Activated CD4-positive, alpha-beta T cell treated with anti-CD3 and anti-CD28 coated beads, Interleukin-2, amount 50 U/mL, for 16 hours (primary cell): ENCODE results near the gene LETM1.

Experiments used
- DNase-seq: peaks from one replicate; pipeline ENCODE4 v3.0.0-alpha.2; 2020

The LETM1 gene

DNA sequence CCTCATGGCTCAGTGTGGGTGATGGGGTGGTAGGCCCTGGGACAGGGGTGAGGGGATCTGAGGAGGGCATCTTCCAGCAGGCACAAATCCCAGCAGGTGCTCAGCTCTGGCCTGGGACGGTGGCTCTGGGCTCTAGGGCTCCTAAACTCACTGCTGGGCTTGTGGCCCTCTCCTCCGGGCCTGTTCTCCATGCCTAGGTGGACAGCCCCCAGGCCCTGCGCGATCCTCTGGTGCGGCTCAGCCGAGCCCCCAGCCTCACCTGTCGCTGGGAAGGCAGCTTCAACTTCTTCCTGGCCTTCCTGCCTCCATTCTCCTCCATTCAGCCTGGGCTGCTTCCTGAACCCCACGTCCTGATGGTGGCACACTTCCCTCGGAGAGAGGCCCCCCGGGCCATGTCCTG is 82.2 kb downstream of the LETM1 start:
- no peak for DNase-seq

DNA sequence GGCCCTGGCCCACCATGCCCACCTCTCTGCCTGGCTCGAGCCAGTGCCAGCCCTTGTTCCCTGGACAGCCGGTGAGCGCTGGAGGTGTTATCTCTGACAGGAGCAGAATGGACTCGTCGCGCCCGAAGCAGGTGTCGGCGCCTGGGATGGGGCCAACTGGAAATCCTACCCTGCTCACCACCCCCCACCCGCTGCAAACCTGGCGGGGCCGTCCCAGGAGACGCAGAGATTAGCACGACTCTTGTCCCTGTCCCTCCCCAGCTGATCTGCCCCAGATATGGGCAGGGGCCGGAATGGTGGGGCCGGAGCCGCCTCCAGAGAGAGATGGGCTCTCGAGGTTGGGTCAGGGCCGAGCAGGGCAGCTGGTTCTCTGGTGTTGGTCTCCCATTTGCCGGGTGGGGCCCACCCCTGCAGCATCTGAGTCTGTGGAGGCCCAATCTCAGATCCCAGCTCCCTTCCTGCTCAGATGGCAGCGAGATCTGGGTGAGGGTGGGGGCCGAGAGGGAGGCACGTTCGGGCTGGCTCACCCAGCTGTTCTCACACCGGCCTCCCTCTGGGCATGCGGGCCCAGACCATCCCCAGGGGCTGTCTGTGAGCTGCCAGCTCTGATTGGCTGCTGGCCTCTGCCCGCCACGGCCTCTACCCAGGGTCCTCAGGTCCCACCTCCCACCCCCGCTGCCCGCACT is 83.0 kb downstream of the LETM1 start:
- DNase-seq = no peak

DNA sequence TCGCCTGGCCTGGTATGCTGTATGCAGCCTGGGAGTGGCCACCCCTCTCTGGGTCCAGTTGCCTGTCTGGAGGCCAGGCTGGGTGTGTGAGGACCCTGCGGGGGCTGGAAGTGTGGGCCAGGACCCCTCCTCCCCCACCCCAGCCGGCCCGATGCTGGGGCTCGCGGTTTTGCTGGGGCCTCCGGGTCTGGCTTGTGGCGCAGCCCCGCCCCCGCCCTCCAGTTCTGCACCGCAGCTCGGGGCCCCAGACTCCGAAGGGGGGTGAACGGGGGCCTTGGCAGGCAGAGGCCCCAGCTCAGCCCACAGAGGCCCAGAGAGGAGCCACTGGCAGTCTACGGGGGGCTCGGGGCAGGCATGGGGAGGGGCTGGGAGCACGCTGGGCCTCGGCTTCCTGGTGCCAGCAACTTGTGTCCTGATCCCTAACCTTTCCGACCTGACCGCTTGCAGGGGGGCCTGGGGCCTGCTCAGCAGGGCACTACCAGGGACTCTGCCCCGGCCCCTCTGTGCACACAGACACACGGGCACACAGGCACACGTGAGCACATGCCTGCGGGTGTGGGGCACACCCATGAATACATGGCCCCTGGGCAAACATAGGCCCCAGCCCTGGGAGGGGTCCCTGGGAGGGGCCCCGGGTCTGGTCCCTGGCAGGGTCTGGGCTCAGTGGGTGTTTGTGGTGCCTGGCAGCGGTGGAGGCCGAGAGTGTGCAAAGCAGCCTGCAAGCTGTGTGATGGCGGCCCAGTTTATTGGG is 84.2 kb downstream of the LETM1 start:
- no peak for DNase-seq

DNA sequence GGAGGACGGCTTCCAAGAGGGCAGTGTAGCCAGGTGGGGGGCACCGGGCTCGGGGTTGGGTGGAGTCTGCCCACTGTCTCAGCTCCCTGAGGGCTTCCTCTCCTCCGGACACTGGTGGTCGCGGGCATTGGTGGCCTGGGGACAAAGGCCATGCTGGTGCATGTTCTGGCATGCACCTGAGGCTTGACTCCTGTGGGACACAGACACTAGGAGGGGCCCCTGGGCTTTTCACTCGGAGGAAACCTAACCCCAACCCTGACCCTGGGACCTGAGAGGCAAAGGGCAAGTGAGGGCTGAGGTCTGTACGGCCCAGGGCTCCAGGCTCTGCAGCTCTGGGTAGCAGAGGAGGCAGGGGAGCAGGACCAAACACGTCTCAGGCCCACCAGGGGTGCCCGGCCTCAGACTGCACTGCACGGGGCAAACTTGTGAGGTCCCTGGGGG is 85.1 kb downstream of the LETM1 start:
- DNase-seq = no peak

DNA sequence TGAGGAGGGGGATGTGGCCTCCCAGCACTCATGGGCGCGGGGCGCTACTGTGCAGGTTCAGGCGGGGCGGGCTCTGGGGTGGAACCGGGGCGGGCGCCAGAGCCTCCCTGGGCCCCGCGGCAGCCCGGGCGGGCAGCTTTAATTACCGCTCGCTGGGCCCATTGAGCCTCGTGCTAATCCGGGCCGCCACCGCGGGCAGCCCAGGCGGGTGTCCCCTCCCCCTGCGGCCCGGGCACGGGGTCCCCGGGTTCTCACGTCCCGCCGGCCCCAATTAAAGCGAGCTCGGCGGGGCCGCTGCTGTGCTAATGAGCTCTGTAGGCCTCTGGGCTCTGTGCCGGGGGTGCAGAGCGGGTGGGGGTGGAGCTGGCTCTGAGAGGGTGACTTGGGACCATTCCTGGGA is 85.7 kb downstream of the LETM1 start:
- DNase-seq = no peak

DNA sequence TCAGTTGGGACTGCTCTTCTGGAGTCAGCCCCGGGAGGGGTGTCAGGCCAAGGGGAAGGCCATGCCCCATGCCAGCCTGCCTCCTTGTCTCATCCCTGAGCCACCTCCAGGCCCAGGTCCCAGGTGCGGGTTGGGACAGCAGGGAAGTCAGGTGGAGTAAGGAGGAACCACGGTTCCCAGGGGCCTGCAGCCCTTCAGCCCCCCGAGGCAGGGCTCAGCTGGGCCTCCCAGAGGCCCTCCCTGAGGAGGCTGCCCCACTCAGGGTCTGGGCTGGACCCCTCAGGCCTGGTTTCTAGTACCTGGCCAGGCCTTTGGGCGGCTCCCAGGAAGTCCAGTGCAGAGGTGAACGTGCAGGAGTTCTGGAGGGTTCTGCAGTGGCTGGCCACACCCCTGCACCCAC is 86.3 kb downstream of the LETM1 start:
- DNase-seq = no peak

DNA sequence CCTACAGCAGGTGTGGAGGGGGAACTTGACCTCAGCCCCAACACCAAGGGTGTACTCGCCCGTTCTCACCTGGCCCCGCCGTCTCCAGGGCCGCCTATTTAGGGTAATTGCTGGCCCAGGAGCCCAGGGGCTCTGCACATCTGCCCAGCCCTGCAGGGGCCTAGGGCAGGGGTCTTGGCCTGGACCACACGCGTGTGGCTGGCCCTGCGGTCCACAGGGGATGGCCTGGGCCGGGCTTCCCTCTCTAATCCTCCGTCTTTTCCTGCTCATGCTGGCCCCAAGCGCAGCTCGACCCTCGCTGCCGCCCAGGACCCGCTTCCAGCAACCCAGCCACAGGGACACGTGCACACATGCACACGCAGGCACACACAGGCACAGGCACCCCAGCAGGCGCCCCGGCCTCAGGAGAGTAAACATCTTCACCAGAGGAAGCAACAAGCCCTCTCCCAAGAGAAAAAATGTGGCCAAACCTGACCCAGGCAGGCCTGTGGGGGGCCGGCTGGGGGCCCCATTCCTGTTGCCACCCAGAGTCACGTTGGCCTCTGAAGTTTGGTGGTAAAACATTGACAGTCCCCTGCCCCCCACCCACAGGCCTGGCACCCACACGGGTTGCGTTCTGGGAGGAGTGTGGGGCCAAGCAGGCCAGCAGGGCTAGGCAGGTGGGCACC is 87.5 kb downstream of the LETM1 start:
- DNase-seq = no peak

DNA sequence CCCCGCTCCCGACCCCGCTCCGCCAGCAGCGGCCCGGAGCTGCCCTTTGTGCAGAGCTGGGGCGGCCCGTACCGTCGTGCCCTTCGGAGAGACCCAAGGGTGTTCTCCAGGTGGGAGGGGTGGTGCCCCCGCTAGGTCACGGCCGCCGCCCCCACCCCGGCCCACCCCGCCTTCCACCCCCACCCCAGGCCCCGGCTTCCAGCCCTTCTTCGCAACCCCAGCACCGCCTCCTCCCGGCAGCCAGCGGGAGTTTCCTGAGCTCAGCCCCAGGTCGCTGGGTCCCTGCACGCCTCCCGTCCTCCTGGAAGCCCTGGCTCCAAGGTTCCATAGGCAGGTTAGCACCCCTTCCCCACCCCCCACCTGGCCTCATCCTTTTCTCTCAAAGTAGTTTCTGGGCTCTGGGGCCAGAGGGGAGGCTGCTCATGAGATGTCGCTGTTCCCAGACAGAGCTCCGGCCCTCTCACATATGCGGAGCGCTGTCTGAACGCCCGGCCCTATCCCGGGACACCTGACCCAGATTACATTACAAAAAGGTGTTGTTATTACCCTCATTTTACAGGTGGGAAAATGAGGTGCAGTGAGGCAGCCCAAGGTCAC is 88.1 kb downstream of the LETM1 start:
- DNase-seq = no peak

DNA sequence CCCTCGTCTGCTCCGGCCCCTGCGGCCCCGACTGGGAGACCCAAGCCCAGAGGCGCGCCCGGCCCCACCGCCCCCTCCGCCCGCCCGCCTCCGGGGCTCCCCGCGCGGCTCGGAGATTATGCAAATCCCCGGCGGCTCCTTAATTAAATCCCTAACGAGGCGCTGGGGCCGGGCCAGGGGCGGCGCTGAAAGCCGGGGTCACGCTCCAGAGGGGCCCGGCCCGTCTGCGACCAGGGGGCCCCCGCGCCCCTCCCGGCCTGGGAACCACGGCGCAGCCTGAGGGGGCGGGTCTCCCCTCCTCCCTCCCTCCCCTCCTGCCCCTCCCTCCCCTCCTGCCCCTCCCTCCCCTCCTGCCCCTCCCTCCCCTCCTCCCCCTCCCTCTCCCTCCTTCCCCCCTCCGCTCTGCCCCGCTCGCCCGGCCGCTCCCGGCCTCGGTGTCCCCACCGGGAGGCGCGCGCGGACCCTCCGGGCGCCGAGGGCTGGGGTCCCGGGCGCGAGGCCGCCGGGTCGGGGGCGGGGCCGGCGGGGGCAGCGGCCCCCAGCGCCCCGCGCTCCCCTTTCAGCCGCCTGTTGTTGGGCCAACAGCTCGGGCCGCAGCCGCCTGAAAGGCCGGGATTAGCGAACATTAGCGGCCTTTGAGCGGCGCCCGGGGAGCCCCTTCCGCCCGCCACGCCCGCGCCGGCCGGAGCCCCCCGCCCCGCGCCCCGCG is 88.7 kb downstream of the LETM1 start:
- DNase-seq = no peak

DNA sequence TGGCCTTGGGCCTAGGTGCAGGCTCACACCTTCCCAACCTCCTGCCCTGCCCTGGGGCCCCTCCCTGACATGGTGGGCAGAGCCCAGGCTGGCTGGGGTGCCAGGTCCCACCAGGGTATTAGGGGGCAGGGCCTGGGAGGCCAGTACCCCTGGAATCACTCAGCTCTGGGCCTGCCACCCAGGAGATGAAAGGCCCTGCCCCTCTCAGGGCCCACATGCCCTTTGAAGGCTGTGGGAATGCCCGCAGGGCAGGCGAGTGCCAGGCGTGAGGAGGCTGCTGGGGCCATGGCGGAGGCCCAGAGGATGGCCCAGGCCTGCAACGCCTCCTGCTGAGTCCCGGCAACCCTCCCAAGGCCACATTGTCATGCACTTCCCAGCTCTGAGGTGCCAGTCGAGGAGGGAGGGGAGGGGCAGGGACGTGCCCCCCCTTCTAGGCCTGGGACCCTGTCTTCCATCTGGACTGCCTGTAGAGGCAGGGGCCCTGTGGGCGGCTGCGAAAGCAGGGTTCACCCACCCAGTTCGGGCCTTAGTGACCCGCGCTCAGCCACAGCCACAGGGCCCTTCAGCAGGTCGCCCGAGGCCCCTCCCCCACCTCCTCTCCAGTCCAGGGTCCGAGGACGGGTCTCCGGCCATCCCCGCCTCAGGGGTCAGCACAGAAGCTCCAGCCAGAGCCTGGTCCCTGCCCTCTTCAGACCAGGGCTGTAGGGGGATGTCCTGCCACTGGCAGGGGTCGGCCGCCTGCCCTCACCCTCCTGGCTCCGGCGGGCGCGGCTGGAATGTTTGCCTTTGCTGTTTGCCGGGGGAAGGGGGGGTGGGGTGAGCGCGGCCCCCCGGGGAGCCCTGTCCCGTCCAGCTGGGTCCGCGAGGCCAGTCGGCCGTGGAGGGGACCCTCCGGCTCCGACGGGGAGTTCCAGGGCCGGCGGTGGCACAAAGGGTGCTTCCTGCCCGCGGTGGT is 89.6 kb downstream of the LETM1 start:
- DNase-seq = no peak

DNA sequence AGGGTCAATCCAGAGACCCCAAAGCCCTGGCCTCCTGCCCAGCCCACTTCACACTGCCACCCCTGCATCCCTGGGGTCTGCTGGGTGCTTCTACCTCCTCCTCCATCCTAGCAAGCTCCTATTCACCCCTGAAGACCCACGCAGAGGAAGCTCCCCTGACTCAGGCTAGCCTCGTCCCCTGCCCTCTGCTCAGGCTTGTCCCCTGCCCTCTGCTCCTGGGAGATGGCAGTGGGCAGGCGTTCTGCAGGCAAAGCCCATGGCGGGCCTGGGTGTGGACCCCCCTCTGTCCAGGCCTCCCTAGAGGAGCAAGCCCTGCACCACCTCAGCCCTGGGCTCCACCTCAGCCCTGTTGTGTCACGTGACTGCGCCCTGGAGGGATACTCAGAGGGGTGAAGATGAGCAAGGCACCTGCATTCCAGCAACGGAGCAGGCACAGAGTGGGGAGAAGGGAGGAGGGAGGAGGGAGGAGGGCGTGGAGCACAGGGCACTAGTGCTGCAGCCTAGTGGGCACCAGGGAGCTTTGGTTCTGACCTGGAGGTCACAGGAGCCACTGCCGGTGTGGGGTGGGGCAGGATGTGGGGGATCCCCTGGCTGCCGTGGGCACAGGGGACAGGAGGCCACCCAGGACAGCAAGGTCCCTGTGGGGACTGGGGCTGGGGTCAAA is 90.4 kb downstream of the LETM1 start:
- no peak for DNase-seq

DNA sequence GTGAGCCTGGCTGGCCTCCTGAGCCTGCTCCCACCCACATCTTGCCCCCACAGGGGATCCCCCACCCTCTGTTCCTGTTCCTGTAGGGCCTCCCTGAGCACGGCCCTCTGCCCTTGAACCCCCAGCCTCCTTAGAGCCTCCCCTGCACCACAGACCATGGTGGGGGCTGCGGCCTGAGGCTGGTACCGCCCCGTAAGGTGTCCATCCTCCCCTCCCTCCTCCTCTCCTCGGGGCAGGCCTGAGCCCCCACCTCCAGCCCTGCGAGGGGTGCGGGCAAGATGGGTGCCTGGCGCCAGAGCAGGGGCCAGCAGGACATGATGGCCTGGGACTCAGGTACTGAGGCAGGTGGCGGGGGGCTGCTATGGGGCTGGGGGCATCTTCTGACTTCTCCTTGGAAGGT is 91.3 kb downstream of the LETM1 start:
- no peak for DNase-seq

DNA sequence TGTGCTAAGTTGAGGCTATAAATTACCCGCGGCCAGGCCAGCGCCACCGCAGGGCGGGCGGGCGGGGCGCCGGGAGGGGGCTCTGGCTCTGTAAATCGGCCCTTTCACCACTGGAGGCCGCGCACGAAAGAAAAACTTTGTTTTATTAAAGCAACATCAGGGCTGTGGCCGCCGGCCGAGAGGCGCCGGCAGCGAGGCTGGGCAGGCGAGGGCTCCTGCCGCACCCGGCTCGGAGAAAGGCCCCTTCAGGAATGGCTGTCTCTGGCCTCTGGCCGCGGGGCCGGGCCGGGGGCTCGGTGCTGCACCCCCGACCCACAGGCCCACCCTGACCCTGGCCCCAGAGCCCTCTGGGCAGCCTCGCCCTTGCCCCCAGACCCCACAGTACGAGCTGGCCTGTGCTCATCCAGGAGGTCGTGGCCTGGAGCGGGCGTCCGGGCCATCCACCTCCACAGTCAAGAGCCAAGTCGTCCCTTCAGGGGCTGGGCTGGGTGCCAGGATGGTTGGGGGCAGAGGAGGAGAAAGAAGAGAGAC is 92.3 kb downstream of the LETM1 start:
- DNase-seq = no peak

DNA sequence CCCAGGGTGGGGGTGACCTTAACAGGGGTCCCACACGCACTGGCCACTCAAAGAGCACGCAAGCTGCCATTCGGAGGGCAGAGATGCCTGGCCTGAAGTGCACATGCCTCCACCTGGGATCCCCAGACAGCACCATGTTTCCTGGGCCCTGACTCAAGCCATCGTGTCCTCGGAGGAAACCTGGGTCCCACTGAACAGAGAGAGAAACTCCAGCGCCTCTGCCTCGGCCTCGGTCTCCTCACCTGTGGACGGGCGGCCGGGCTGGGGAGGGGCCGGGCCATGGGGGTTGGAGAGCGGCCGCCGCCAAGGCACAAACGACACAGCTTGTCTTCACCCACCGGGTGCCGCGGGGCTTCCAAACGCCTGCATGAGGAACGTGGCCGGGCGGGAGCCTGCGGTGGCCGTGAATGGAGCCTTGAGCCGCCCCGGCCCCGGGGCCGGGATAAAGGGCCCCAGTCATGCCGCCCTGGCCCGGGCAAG is 92.8 kb downstream of the LETM1 start:
- DNase-seq = no peak

DNA sequence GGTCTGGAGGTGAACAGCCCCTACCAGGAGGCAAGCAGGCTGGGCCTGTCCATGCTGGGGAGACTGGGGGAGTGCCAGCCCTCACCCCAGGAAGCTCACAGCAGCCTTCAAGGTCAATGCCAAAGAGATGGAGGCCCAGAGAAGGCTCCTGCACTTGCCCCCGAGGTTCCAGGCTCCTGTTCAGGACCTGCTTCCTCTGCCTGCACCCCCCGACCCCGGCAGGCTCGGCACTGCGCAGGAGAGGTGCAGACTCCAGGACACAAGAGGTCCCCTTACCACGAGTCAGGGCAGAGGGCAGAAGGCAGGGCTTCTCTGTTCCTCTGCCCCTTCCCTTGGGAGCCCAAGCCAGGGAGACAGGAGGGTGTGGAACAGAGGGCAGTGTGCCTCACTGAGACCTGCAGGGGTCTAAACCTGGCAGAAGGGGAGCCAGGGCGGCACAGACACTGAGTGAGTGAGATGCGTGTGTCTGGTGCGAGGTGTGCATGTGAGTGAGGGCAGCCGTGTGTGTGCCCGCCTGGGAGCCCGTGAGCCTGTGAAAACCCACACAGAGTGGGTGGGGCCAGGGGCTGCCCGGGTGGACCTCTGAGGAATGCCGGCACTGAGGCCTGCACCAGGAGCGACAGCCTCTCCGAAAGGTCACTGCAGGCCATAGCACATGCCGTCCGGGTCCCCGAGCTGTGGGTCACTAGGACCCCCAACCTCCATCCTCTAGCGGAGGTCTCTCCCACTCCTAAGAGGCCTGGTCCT is 93.5 kb downstream of the LETM1 start:
- DNase-seq = no peak
